ENCODE results near the gene ABL1. TPM values are rescaled to one million over a fixed set of nuclear protein-coding genes. Genes with fewer than 3 reads are reported as not detected.

The ABL1 gene
- polyA plus RNA-seq, 1 of the 3 experiments (the other 2 are of a cell fraction): 24.6 TPM

GRCh38 chr9:130922893-130923610 is 88.0 kb downstream of the ABL1 start:
- no peaks in the 10 kb centered on the region for H3K79me2 ChIP-seq (ENCODE audit: insufficient read depth)

More at GRCh38 chr9:130922893-130923610, 88.0 kb downstream of the ABL1 start:
- H3K4me3 ChIP-seq (ENCODE audit: low read depth in 2 of 2, low read length in 1 of 2): no peak overlapping the region
- DNase-seq: no peak
- POLR2A ChIA-PET: no interaction called here
- WGBS (ENCODE audit: low lambda C conversion rate): 82% methylated on average over 12 of the region's 16 CpGs
- H3K4me2 ChIP-seq: no peak overlapping the region
- H3F3A ChIP-seq (replicated peaks; ENCODE audit: insufficient read depth): no peaks in the 10 kb centered on the region
- peaks cover under 1 to 2% of the 10 kb centered on the region in 2 experiments; a peak in 2 of 4 replicates for H3K4me1 ChIP-seq (ENCODE audit: control insufficient read depth in 1 of 2, insufficient read depth in 2 of 2, low read depth in 1 of 2, low read length in 1 of 2)
- H3K9ac ChIP-seq: no peak overlapping the region
- no peaks in the 10 kb centered on the region for H4K20me1 ChIP-seq (ENCODE audit: insufficient read depth)
- no peaks in the 10 kb centered on the region for H3K36me3 ChIP-seq (replicated peaks in 1 of 2; ENCODE audit: control insufficient read depth in 1 of 2, insufficient read depth in 2 of 2, low read length in 1 of 2)
- no peak for TF ChIP-seq CHD2 (IDR thresholded peaks at IDR 0.05; ENCODE audit: low read length, partially characterized antibody)
- TF ChIP-seq TCF12 (IDR thresholded peaks at IDR 0.05): no peak
- TF ChIP-seq IRF3 (IDR thresholded peaks at IDR 0.05; ENCODE audit: low read depth, low read length): no peak
- no peak for TF ChIP-seq USF1 (IDR thresholded peaks at IDR 0.05; ENCODE audit: borderline replicate concordance, low read depth)
- no peak for TF ChIP-seq GATA2 (CRISPR knock-in tag; IDR thresholded peaks at IDR 0.05)
- no peak for TF ChIP-seq PBX3 (IDR thresholded peaks at IDR 0.05)
- no peak for TF ChIP-seq USF2 (IDR thresholded peaks at IDR 0.05; ENCODE audit: borderline replicate concordance, low read depth, low read length)
- no peak for TF ChIP-seq MXI1 (IDR thresholded peaks at IDR 0.05; ENCODE audit: low read depth, low read length)
- TF ChIP-seq RCOR1 (IDR thresholded peaks at IDR 0.05; ENCODE audit: low read length): no peak
- TF ChIP-seq SIN3A (IDR thresholded peaks at IDR 0.05; ENCODE audit: borderline replicate concordance, low read depth, low read length): no peak
- TF ChIP-seq SMC3 (IDR thresholded peaks at IDR 0.05; ENCODE audit: low read depth, low read length): no peak
- no peak for TF ChIP-seq RFX5 (IDR thresholded peaks at IDR 0.05; ENCODE audit: low read length)
- TF ChIP-seq NFIC (IDR thresholded peaks at IDR 0.05; ENCODE audit: borderline replicate concordance): no peak
- TF ChIP-seq TAF1 (IDR thresholded peaks at IDR 0.05; ENCODE audit: borderline replicate concordance, low read depth, low read length): no peak
- no peak for TF ChIP-seq JUND (IDR thresholded peaks at IDR 0.05)
- TF ChIP-seq MEF2A (IDR thresholded peaks at IDR 0.05; ENCODE audit: borderline replicate concordance, low read depth): no peak
- no peak for TF ChIP-seq FOSL2 (IDR thresholded peaks at IDR 0.05; ENCODE audit: borderline replicate concordance, low read depth)
- TF ChIP-seq REST (IDR thresholded peaks at IDR 0.05; ENCODE audit: low read depth, low read length): no peak
- no peak for TF ChIP-seq CTCF (IDR thresholded peaks at IDR 0.05)
- H2AFZ ChIP-seq (ENCODE audit: low read depth): no peak overlapping the region
- no peaks in the 10 kb centered on the region; the same call in 1 of the 2 replicates for H3K27me3 ChIP-seq (ENCODE audit: insufficient read depth)
- CTCF ChIA-PET: interaction anchor here (1.2 kb wide), 1 partner anchor 222 kb away, joined by 4 read pairs; no protein-coding TSS in a partner anchor
- no peaks in the 10 kb centered on the region for H3K9me2 ChIP-seq
- no peaks in the 10 kb centered on the region for H3K9me3 ChIP-seq
- no peak overlapping the region for H3K27ac ChIP-seq (ENCODE audit: low read depth in 2 of 2, low read length in 1 of 2)

All from SK-N-SH (cell line).